Heart right ventricle (tissue), 16 donors: Measurements from ENCODE around the gene CSNK1D. TPM values are rescaled to one million over a fixed set of nuclear protein-coding genes. Genes with fewer than 3 reads are reported as not detected.

Source experiments
- ATAC-seq, 8 donors: fragments of 200-7000 bp; cut with Tn5 transposase; one replicate each; pipeline ENCODE4 v1.9.1; 2020; ENCODE audit warnings: mild to moderate bottlenecking in 8 of 8, moderate library complexity in 8 of 8, moderate number of reproducible peaks in 1 of 8
- DNase-seq, 2 donors: peaks; one replicate each; pipeline ENCODE4 v3.0.0-alpha.2; 2020
- H3K27ac ChIP-seq, 10 donors: fragments of 200-600 bp; sonication (generic) in 2 of 10; one replicate each; pipeline versions ENCODE4 v1.5.0 to v1.8.0; 2020 to 2022; ENCODE audit warnings: mild to moderate bottlenecking in 3 of 10
- H3K27me3 ChIP-seq, 7 donors: fragments of 200-600 bp; one replicate each; pipeline ENCODE4 v1.8.0; 2021 to 2022; ENCODE audit warnings: mild to moderate bottlenecking in 2 of 7
- H3K36me3 ChIP-seq, 9 donors: fragments of 200-600 bp; sonication (generic) in 1 of 9; one replicate each; pipeline versions ENCODE4 v1.5.0 to v1.8.0; 2020 to 2022; ENCODE audit warnings: mild to moderate bottlenecking in 2 of 9
- H3K4me1 ChIP-seq, 9 donors: fragments of 200-600 bp; sonication (generic) in 1 of 9; one replicate each; pipeline versions ENCODE4 v1.5.0 to v1.8.0; 2020 to 2022; ENCODE audit warnings: mild to moderate bottlenecking in 4 of 9
- H3K4me3 ChIP-seq, 10 donors: fragments of 200-600 bp; sonication (generic) in 2 of 10; one replicate each; pipeline versions ENCODE4 v1.5.0 to v1.8.0; 2020 to 2022; ENCODE audit warnings: mild to moderate bottlenecking in 7 of 10, moderate library complexity in 2 of 10
- H3K9me3 ChIP-seq, 11 donors: fragments of 200-600 bp in 10 of 11; sonication (generic) in 2 of 11; one replicate each; pipeline versions ENCODE4 v1.5.0 to v1.8.0; 2013 to 2022; ENCODE audit warnings: mild to moderate bottlenecking in 2 of 11, control low read depth in 1 of 11, moderate library complexity in 1 of 11
- CTCF ChIP-seq, 9 donors: fragments of 200-600 bp; sonication (generic) in 2 of 9; IDR thresholded peaks; one replicate each; pipeline versions ENCODE4 v1.5.0 to v1.8.0; 2021 to 2022; ENCODE audit warnings: antibody characterized with exemption in 9 of 9, mild to moderate bottlenecking in 5 of 9, moderate library complexity in 1 of 9
- WGBS, 2 donors: extraction: QIAGEN DNeasy Blood & Tissue Kit; methylation state at CpG; one replicate each; pipeline ENCODE4 v1.1.7; 2013; ENCODE audit warnings: inconsistent platforms in 1 of 2; 5-methylcytosine and 5-hydroxymethylcytosine counted together
- intact Hi-C, 10 donors: fragments of 100-400 bp; cut with DNase I; formaldehyde crosslinking; loops; one replicate each; pipeline versions ENCODE4 v1.11.1 to v1.14.2; 2022
- polyA plus RNA-seq, 2 donors: library from polyadenylated mRNA; stranded (reverse); fragments of 200-250 nt; gene quantifications; one replicate each; pipeline ENCODE4 v1.2.3, GENCODE V29; 2013
- total RNA-seq, 10 donors: library from RNA; stranded (reverse); fragmentation: NEBNext Ultra II Directional in 3 of 10; extraction: Animal tissue kit (Norgen Biotek cat#: 25700) in 3 of 10; gene quantifications; one replicate each; pipeline versions ENCODE4 v1.2.1 to v1.2.4, GENCODE V29; 2021 to 2023
- donor health status: Arrhythmogenic right ventricular cardiomyopathy.
- donor health status: ischemic (EF 13 %, LVEDD 7.1; RV severe dilation, severe dysfunction).
- donor health status: healthy with polysubstance abuse.
- donor health status: DM: no; HTN: yes; CAD: no.
- donor health status: DM: no; HTN: no; CAD: no.
- donor health status: ischemic (EF 25% LVEDD 6.9; RV normal size, moderate dysfunction).
- donor health status: ischemic (EF 25% LVEDD 5.7; RV mildly dilated, moderate dysfunction).
- donor health status: healthy.
- donor health status: DM: yes; HTN: yes; CAD: no.
- donor health status: Ischemic cardiomyopathy.
- donor health status: ischemic (EF 35%, LVEDD 5.7; RV mildly dilated, moderate dysfunction).
- donor health status: nonischemic (EF 11% LVEDD 7.7; RV severe dilation, severe dysfunction).
- donor health status: DM: yes; HTN: yes; CAD: no.
- donor health status: PGD.
- donor health status: ischemic (EF 29% LVEDD 5.4; RV normal size, mild dysfunction).
- donor health status: nonischemic (EF 23%, LVEDD 6.1; RV moderate dilation, normal function).

CSNK1D gene
- total and polyA plus RNA-seq, 12 donors, result 54.4 to 72.7 (median 66.8) TPM

- intact Hi-C loops, result loop anchor here in 4 of 10 donors (10.0 kb wide), 2 partner anchors 46 to 76 kb away; no protein-coding TSS in a partner anchor
- no peak overlapping the region for H3K4me3 ChIP-seq
- no peaks in the 10 kb centered on the region for H3K9me3 ChIP-seq
- DNase-seq (no peak), ATAC-seq (no peak)
- peaks cover 17 to 52% (median 29%) of the 10 kb centered on the region in 9 donors for H3K4me1 ChIP-seq
- 90 to 92% methylated on average over 53 to 54 of the region's 54 CpGs for whole genome bisulfite sequencing, 2 donors
- no peak for TF ChIP-seq CTCF (IDR thresholded peaks at IDR 0.05)
- H3K36me3 ChIP-seq, result peaks cover 17 to 97% (median 84%) of the 10 kb centered on the region in 9 donors
- H3K27me3 ChIP-seq, result no peaks in the 10 kb centered on the region
- H3K27ac ChIP-seq, result no peak overlapping the region
These were observed 24.5 kb downstream of the CSNK1D start for GRCh38 chr17:82248815-82249674.

GRCh38 chr17:82247856-82248671 is 25.4 kb downstream of the CSNK1D start:
- 87 to 88% methylated on average over 28 of the region's 28 CpGs for WGBS, 2 donors
- no peaks in the 10 kb centered on the region for H3K9me3 ChIP-seq
- H3K36me3 ChIP-seq, result peaks cover 17 to 100% (median 84%) of the 10 kb centered on the region in 9 donors
- no peak for DNase-seq
- no peak for TF ChIP-seq CTCF (IDR thresholded peaks at IDR 0.05)
- peak overlapping the region in 6 of 10 donors; percentile 50 to 77 (median 64) for H3K27ac ChIP-seq
- intact Hi-C loops, result loop anchor here in 4 of 10 donors (10.0 kb wide), 2 partner anchors 47 to 77 kb away; no protein-coding TSS in a partner anchor
- ATAC-seq, result no peak
- H3K27me3 ChIP-seq, result no peaks in the 10 kb centered on the region
- no peak overlapping the region for H3K4me3 ChIP-seq
- H3K4me1 ChIP-seq, result peaks cover 22 to 62% (median 35%) of the 10 kb centered on the region in 9 donors

GRCh38 chr17:82247182-82247823 is 26.2 kb downstream of the CSNK1D start:
- H3K4me1 ChIP-seq, result peaks cover 23 to 69% (median 43%) of the 10 kb centered on the region in 9 donors
- no peak overlapping the region for H3K4me3 ChIP-seq
- H3K9me3 ChIP-seq, result no peaks in the 10 kb centered on the region
- intact Hi-C loops, result loop anchor here in 4 of 10 donors (10.0 kb wide), 2 partner anchors 47 to 77 kb away; no protein-coding TSS in a partner anchor
- no peak for DNase-seq
- 52 to 61% methylated on average over 22 of the region's 22 CpGs for whole genome bisulfite sequencing, 2 donors
- no peak for TF ChIP-seq CTCF (IDR thresholded peaks at IDR 0.05)
- H3K27me3 ChIP-seq, result no peaks in the 10 kb centered on the region
- H3K27ac ChIP-seq, result peak overlapping the region in 9 of 10 donors; percentile 6 to 80 (median 61)
- peaks cover 15 to 100% (median 76%) of the 10 kb centered on the region in 9 donors for H3K36me3 ChIP-seq
- ATAC-seq, result no peak
